GM21786 (cell line): Measurements from ENCODE around the gene RSRC1.

Experiments
- ATAC-seq: cut with Tn5 transposase; IDR thresholded peaks from one replicate; pipeline ENCODE4 v1.9.1; 2021; ENCODE audit not compliant: unreplicated experiment

RSRC1 gene

GRCh38 chr3:158571969-158572765, 462.3 kb downstream of the RSRC1 start:
- no peak for ATAC-seq

GRCh38 chr3:158572766-158573060, 462.8 kb downstream of the RSRC1 start:
- ATAC-seq: no peak

- no peak for ATAC-seq
These were observed 463.8 kb downstream of the RSRC1 start for GRCh38 chr3:158573714-158574113.

GRCh38 chr3:158574646-158575045, 464.8 kb downstream of the RSRC1 start:
- no peak for ATAC-seq

GRCh38 chr3:158590223-158590622, 480.3 kb downstream of the RSRC1 start:
- ATAC-seq: no peak
